ENCODE results near the gene PFKP. TPM values are rescaled to one million over a fixed set of nuclear protein-coding genes. Genes with fewer than 3 reads are reported as not detected.

PFKP gene
- total and polyA plus RNA-seq, 2 experiments from 2014 or later, result 24.6 to 48.9 TPM

- H3K4me3 ChIP-seq, result peak overlapping the region; percentile 87
- H3K36me3 ChIP-seq (replicated peaks; ENCODE audit: insufficient read depth, low read depth), result no peaks in the 10 kb centered on the region
- H3K27me3 ChIP-seq, result peaks cover 35% of the 10 kb centered on the region
- no peaks in the 10 kb centered on the region for H4K20me1 ChIP-seq (ENCODE audit: insufficient read depth, poor library complexity, severe bottlenecking)
- 7% methylated on average over 10 of the region's 29 CpGs for WGBS (ENCODE audit: low lambda C conversion rate, missing lambda C conversion rate)
- no peaks in the 10 kb centered on the region for H3K9me2 ChIP-seq (replicated peaks; ENCODE audit: insufficient read depth)
- H3K9me3 ChIP-seq (ENCODE audit: low read depth), result no peaks in the 10 kb centered on the region
- H2AFZ ChIP-seq, result peak overlapping the region; percentile 86
- peaks cover 3% of the 10 kb centered on the region for H3K79me2 ChIP-seq
- H3K4me1 ChIP-seq (ENCODE audit: insufficient read depth), result peaks cover 8% of the 10 kb centered on the region
- TF ChIP-seq EZH2 (IDR thresholded peaks at IDR 0.05; ENCODE audit: borderline replicate concordance) (no peak), EZH2phosphoT487 (IDR thresholded peaks at IDR 0.05; ENCODE audit: low read depth, severe bottlenecking, unreplicated experiment) (no peak), CTCF (IDR thresholded peaks at IDR 0.05; ENCODE audit: poor library complexity) (no peak)
- no peak overlapping the region for H3K27ac ChIP-seq
- peak overlapping the region; percentile 99 for H3K4me2 ChIP-seq
- no peak for DNase-seq (ENCODE audit: low spot score)
These were observed 471 bp downstream of the PFKP start for GRCh38 chr10:3067859-3068179.

GRCh38 chr10:3068201-3068967, 1.0 kb downstream of the PFKP start:
- Histone ChIP-seq H3K4me3 (peak overlapping the region; percentile 87), H3K4me1 (ENCODE audit: insufficient read depth) (peaks cover 8% of the 10 kb centered on the region), H2AFZ (peak overlapping the region; percentile 86), H3K4me2 (peak overlapping the region; percentile 99), H3K9me3 (ENCODE audit: low read depth) (no peaks in the 10 kb centered on the region), H3K27ac (peak overlapping the region; percentile 20), H3K27me3 (peaks cover 35% of the 10 kb centered on the region), H3K79me2 (peaks cover 3% of the 10 kb centered on the region), H3K9me2 (replicated peaks; ENCODE audit: insufficient read depth) (no peaks in the 10 kb centered on the region), H3K36me3 (replicated peaks; ENCODE audit: insufficient read depth, low read depth) (no peaks in the 10 kb centered on the region), H4K20me1 (ENCODE audit: insufficient read depth, poor library complexity, severe bottlenecking) (no peaks in the 10 kb centered on the region)
- WGBS (ENCODE audit: low lambda C conversion rate, missing lambda C conversion rate), result under 1% methylated on average over 70 of the region's 86 CpGs
- no peak for TF ChIP-seq EZH2 (IDR thresholded peaks at IDR 0.05; ENCODE audit: borderline replicate concordance)
- TF ChIP-seq CTCF (IDR thresholded peaks at IDR 0.05; ENCODE audit: poor library complexity), result peak; percentile 32
- peak; percentile 77 for DNase-seq (ENCODE audit: low spot score)

GRCh38 chr10:3068968-3069737, 1.8 kb downstream of the PFKP start:
- WGBS (ENCODE audit: low lambda C conversion rate, missing lambda C conversion rate), result 19% methylated on average over 43 of the region's 57 CpGs
- TF ChIP-seq EZH2phosphoT487 (IDR thresholded peaks at IDR 0.05; ENCODE audit: low read depth, severe bottlenecking, unreplicated experiment), result no peak
- no peak for TF ChIP-seq CTCF (IDR thresholded peaks at IDR 0.05; ENCODE audit: poor library complexity)
- no peak for TF ChIP-seq EZH2 (IDR thresholded peaks at IDR 0.05; ENCODE audit: borderline replicate concordance)
- no peaks in the 10 kb centered on the region for H4K20me1 ChIP-seq (ENCODE audit: insufficient read depth, poor library complexity, severe bottlenecking)

More at GRCh38 chr10:3068968-3069737, 1.8 kb downstream of the PFKP start:
- no peaks in the 10 kb centered on the region for H3K36me3 ChIP-seq (replicated peaks; ENCODE audit: insufficient read depth, low read depth)
- H3K9me2 ChIP-seq (replicated peaks; ENCODE audit: insufficient read depth), result no peaks in the 10 kb centered on the region
- H3K27ac ChIP-seq, result no peak overlapping the region
- H2AFZ ChIP-seq, result peak overlapping the region; percentile 86
- no peaks in the 10 kb centered on the region for H3K9me3 ChIP-seq (ENCODE audit: low read depth)
- peak overlapping the region; percentile 99 for H3K4me2 ChIP-seq
- H3K4me1 ChIP-seq (ENCODE audit: insufficient read depth), result peaks cover 8% of the 10 kb centered on the region
- peaks cover 3% of the 10 kb centered on the region for H3K79me2 ChIP-seq
- H3K4me3 ChIP-seq, result peak overlapping the region; percentile 87
- peaks cover 35% of the 10 kb centered on the region for H3K27me3 ChIP-seq
- peak; percentile 33 for DNase-seq (ENCODE audit: low spot score)
